ENCODE measurements around the gene USP17L10.
"Not testable (repeated sequence)": the region's sequence is repeated elsewhere in the genome, so short reads cannot be mapped to it uniquely, and the experiment has no call there.

Gene USP17L10

GRCh38 chr4:9210357-9210756 lies at the start of gene USP17L10:
TSS of gene USP17L10 (plus strand) at chr4:9210657. CDS start at chr4:9210657, 0 bp downstream.
- DNase-seq (ENCODE audit: low read depth) = not testable (repeated sequence)

- DNase-seq (ENCODE audit: low read depth) = not testable (repeated sequence)
These were observed 44.5 kb upstream of the USP17L10 start for GRCh38 chr4:9165990-9166389.

- DNase-seq (ENCODE audit: low read depth) = not testable (repeated sequence)
These were observed 40.5 kb upstream of the USP17L10 start, which contains the start of gene FAM90A26 for GRCh38 chr4:9169791-9170459. TSS of gene FAM90A26 (plus strand) at chr4:9170409. CDS start at chr4:9173173, 2,764 bp downstream.

- DNase-seq (ENCODE audit: low read depth) = not testable (repeated sequence)
These were observed 4.2 kb downstream of the USP17L10 start for GRCh38 chr4:9214701-9215100.

- DNase-seq (ENCODE audit: low read depth) = not testable (repeated sequence)
These were observed 4.6 kb downstream of the USP17L10 start, which contains the start of gene USP17L11 for GRCh38 chr4:9215105-9215504. TSS of gene USP17L11 (plus strand) at chr4:9215405. CDS start at chr4:9215405, 0 bp downstream.

- DNase-seq (ENCODE audit: low read depth) = not testable (repeated sequence)
These were observed 9.4 kb downstream of the USP17L10 start, which contains the start of gene USP17L12 for GRCh38 chr4:9219852-9220251. TSS of gene USP17L12 (plus strand) at chr4:9220152. CDS start at chr4:9220152, 0 bp downstream.

GRCh38 chr4:9224596-9224995 lies 14.1 kb downstream of the USP17L10 start, which contains the start of gene USP17L13:
TSS of gene USP17L13 (plus strand) at chr4:9224896. CDS start at chr4:9224896, 0 bp downstream.
- not testable (repeated sequence) for DNase-seq (ENCODE audit: low read depth)

GRCh38 chr4:9230249-9230648 lies 19.8 kb downstream of the USP17L10 start:
- not testable (repeated sequence) for DNase-seq (ENCODE audit: low read depth)

- DNase-seq (ENCODE audit: low read depth) = not testable (repeated sequence)
These were observed 23.6 kb downstream of the USP17L10 start, which contains the start of gene USP17L15 for GRCh38 chr4:9234085-9234484. TSS of gene USP17L15 (plus strand) at chr4:9234385. CDS start at chr4:9234385, 0 bp downstream.

GRCh38 chr4:9238461-9238860 lies 28.0 kb downstream of the USP17L10 start:
- DNase-seq (ENCODE audit: low read depth) = not testable (repeated sequence)

GRCh38 chr4:9243579-9243978 lies 33.1 kb downstream of the USP17L10 start, which contains the start of gene USP17L17:
TSS of gene USP17L17 (plus strand) at chr4:9243879. CDS start at chr4:9243879, 0 bp downstream.
- not testable (repeated sequence) for DNase-seq (ENCODE audit: low read depth)

- not testable (repeated sequence) for DNase-seq (ENCODE audit: low read depth)
These were observed 37.7 kb downstream of the USP17L10 start, which contains the start of gene USP17L18 for GRCh38 chr4:9247953-9248680. TSS of gene USP17L18 (plus strand) at chr4:9248630. CDS start at chr4:9248630, 0 bp downstream.

GRCh38 chr4:9253078-9253477 lies 42.6 kb downstream of the USP17L10 start, which contains the start of gene USP17L19:
TSS of gene USP17L19 (plus strand) at chr4:9253378. CDS start at chr4:9253378, 0 bp downstream.
- DNase-seq (ENCODE audit: low read depth) = not testable (repeated sequence)

GRCh38 chr4:9257824-9258223 lies 47.4 kb downstream of the USP17L10 start, which contains the start of gene USP17L20:
TSS of gene USP17L20 (plus strand) at chr4:9258124. CDS start at chr4:9258124, 0 bp downstream.
- not testable (repeated sequence) for DNase-seq (ENCODE audit: low read depth)
